HEK293 (cell line): ENCODE data around the gene IL13RA2.

Experiments used
- CTCF ChIA-PET: fragments of 350-600 bp; formaldehyde crosslinking; extraction: SDS; loops from one replicate; lab custom pipeline; 2021; ENCODE audit warnings: antibody characterized with exemption; lab: Yijun Ruan, JAX
- POLR2A ChIA-PET: fragments of 300-600 bp; formaldehyde crosslinking; extraction: SDS; loops from one replicate; lab custom pipeline; 2020; ENCODE audit warnings: antibody characterized with exemption, inconsistent platforms; lab: Yijun Ruan, JAX
- H3K27ac ChIP-seq: fragments of 200-500 bp; sonication (Bioruptor generic); 2 replicates; pipeline ENCODE4 v1.5.1; 2014; ENCODE audit warnings: low read depth, low read length, control low read depth, inconsistent platforms; ENCODE audit errors: extremely low read depth
- H3K36me3 ChIP-seq, 2 experiments: fragments of 200-500 bp in 1 of 2; sonication (Bioruptor generic) in 1 of 2; 1 replicate in 1 of 2; 2 replicates in 1 of 2; pipeline ENCODE4 v1.5.1; 2014 to 2017; ENCODE audit warnings: inconsistent platforms in 2 of 2, low read length in 2 of 2; ENCODE audit not compliant: control insufficient read depth in 2 of 2, insufficient read depth in 1 of 2
- H3K4me1 ChIP-seq: fragments of 200-500 bp; sonication (Bioruptor generic); 2 replicates; pipeline ENCODE4 v1.5.1; 2014; ENCODE audit warnings: mild to moderate bottlenecking, low read length, inconsistent platforms; ENCODE audit not compliant: control insufficient read depth, insufficient read depth
- H3K4me3 ChIP-seq: 2 replicates; pipeline ENCODE4 v1.5.1; 2011; ENCODE audit warnings: low read depth, mild to moderate bottlenecking, control low read depth, low read length, moderate library complexity
- H3K9me3 ChIP-seq: fragments of 200-500 bp; sonication (Bioruptor generic); 2 replicates; pipeline ENCODE4 v1.5.1; 2014; ENCODE audit warnings: low read depth, low read length, inconsistent platforms; ENCODE audit not compliant: control insufficient read depth, insufficient read depth
- GLIS2 ChIP-seq: fragments of 450-650 bp; formaldehyde crosslinking; IDR thresholded peaks from 2 replicates; pipeline ENCODE4 v1.5.1; 2016; ENCODE audit warnings: missing biosample characterization, missing genetic modification characterization
- IKZF3 ChIP-seq: fragments of 450-650 bp; IDR thresholded peaks from 2 replicates; pipeline ENCODE4 v1.5.0; 2018; ENCODE audit warnings: missing biosample characterization, mild to moderate bottlenecking, missing genetic modification characterization, moderate library complexity
- PBX3 ChIP-seq: sonication (generic); formaldehyde crosslinking; IDR thresholded peaks from 2 replicates; pipeline ENCODE4 v1.8.1; 2022; ENCODE audit warnings: mild to moderate bottlenecking, moderate library complexity, missing genetic modification reagents
- PRDM2 ChIP-seq: fragments of 450-650 bp; formaldehyde crosslinking; IDR thresholded peaks from 2 replicates; pipeline ENCODE4 v1.5.1; 2016; ENCODE audit warnings: missing biosample characterization, missing genetic modification characterization, borderline replicate concordance
- SCRT2 ChIP-seq: fragments of 450-650 bp; formaldehyde crosslinking; IDR thresholded peaks from 2 replicates; pipeline ENCODE4 v1.5.1; 2016; ENCODE audit warnings: missing biosample characterization, missing genetic modification characterization
- TSHZ1 ChIP-seq: fragments of 450-650 bp; formaldehyde crosslinking; IDR thresholded peaks from 2 replicates; pipeline ENCODE4 v1.5.1; 2016; ENCODE audit warnings: missing biosample characterization, missing genetic modification characterization, borderline replicate concordance
- ZIC2 ChIP-seq: fragments of 450-650 bp; formaldehyde crosslinking; IDR thresholded peaks from 2 replicates; pipeline ENCODE4 v1.5.1; 2016; ENCODE audit warnings: missing biosample characterization, missing genetic modification characterization
- ZNF140 ChIP-seq: fragments of 450-650 bp; formaldehyde crosslinking; IDR thresholded peaks from 2 replicates; pipeline ENCODE4 v1.5.1; 2016; ENCODE audit warnings: missing biosample characterization, missing genetic modification characterization
- ZNF155 ChIP-seq: fragments of 450-650 bp; formaldehyde crosslinking; IDR thresholded peaks from 2 replicates; pipeline ENCODE4 v1.5.1; 2016; ENCODE audit warnings: missing biosample characterization, missing genetic modification characterization
- ZNF16 ChIP-seq: fragments of 450-650 bp; formaldehyde crosslinking; IDR thresholded peaks from 2 replicates; pipeline ENCODE4 v1.5.1; 2016; ENCODE audit warnings: low read depth, missing biosample characterization, missing genetic modification characterization
- ZNF19 ChIP-seq: fragments of 450-650 bp; formaldehyde crosslinking; IDR thresholded peaks from 2 replicates; pipeline ENCODE4; 2016; ENCODE audit warnings: missing biosample characterization, missing genetic modification characterization, low read depth
- ZNF488 ChIP-seq: fragments of 450-650 bp; formaldehyde crosslinking; IDR thresholded peaks from 2 replicates; pipeline ENCODE4 v1.5.1; 2016; ENCODE audit warnings: missing biosample characterization, missing genetic modification characterization
- ZNF501 ChIP-seq: fragments of 450-650 bp; formaldehyde crosslinking; IDR thresholded peaks from 2 replicates; pipeline ENCODE4 v1.5.1; 2016; ENCODE audit warnings: missing biosample characterization, missing genetic modification characterization
- ZNF513 ChIP-seq: fragments of 450-650 bp; IDR thresholded peaks from 2 replicates; pipeline ENCODE4 v1.5.1; 2018; ENCODE audit warnings: missing biosample characterization, missing genetic modification characterization
- ZNF529 ChIP-seq: fragments of 450-650 bp; formaldehyde crosslinking; IDR thresholded peaks from 2 replicates; pipeline ENCODE4 v1.5.1; 2017; ENCODE audit warnings: missing genetic modification characterization, missing biosample characterization; ENCODE audit not compliant: insufficient replicate concordance
- ZNF548 ChIP-seq: fragments of 450-650 bp; formaldehyde crosslinking; IDR thresholded peaks from 2 replicates; pipeline ENCODE4 v1.5.1; 2016; ENCODE audit warnings: missing biosample characterization, missing genetic modification characterization
- ZNF658 ChIP-seq: fragments of 450-650 bp; formaldehyde crosslinking; IDR thresholded peaks from 2 replicates; pipeline ENCODE4; 2016; ENCODE audit warnings: missing biosample characterization, missing genetic modification characterization

Gene IL13RA2

GRCh38 chrX:115031989-115032388, 14.6 kb upstream of the IL13RA2 start:
- Histone ChIP-seq H3K9me3 (no peaks in the 10 kb centered on the region), H3K4me1 (no peaks in the 10 kb centered on the region), H3K36me3 (no peaks in the 10 kb centered on the region), H3K27ac (no peak overlapping the region), H3K4me3 (no peak overlapping the region)
- ChIA-PET CTCF (interaction anchor here (0.7 kb wide), 1 partner anchor 297 kb away, joined by 3 read pairs; no protein-coding TSS in a partner anchor), POLR2A (no interaction called here)
- no peak for TF ChIP-seq GLIS2 (tag by site-specific recombination)
- TF ChIP-seq ZNF513 (tag by site-specific recombination): no peak
- no peak for TF ChIP-seq PRDM2 (tag by site-specific recombination)

GRCh38 chrX:115030625-115031024, 13.2 kb upstream of the IL13RA2 start:
- CTCF ChIA-PET: interaction anchor here (1.3 kb wide), 1 partner anchor 12 kb away, joined by 7 read pairs; no protein-coding TSS in a partner anchor
- POLR2A ChIA-PET: no interaction called here

GRCh38 chrX:115029869-115030570, 12.6 kb upstream of the IL13RA2 start:
- Histone ChIP-seq H3K4me1 (no peaks in the 10 kb centered on the region), H3K4me3 (no peak overlapping the region), H3K36me3 (no peaks in the 10 kb centered on the region), H3K9me3 (no peaks in the 10 kb centered on the region), H3K27ac (no peak overlapping the region)
- CTCF ChIA-PET: interaction anchor here (0.7 to 1.3 kb wide), 3 partner anchors 12 to 14 kb away, joined by 3 to 7 read pairs (median 3); no protein-coding TSS in a partner anchor
- POLR2A ChIA-PET: no interaction called here
- no peak for TF ChIP-seq ZNF140 (tag by site-specific recombination)
- no peak for TF ChIP-seq ZNF19 (tag by site-specific recombination)
- TF ChIP-seq SCRT2 (tag by site-specific recombination): no peak
- TF ChIP-seq IKZF3: no peak
- TF ChIP-seq ZNF658 (tag by site-specific recombination): no peak
- no peak for TF ChIP-seq ZNF16
- TF ChIP-seq ZIC2 (tag by site-specific recombination): no peak
- no peak for TF ChIP-seq TSHZ1 (tag by site-specific recombination)
- no peak for TF ChIP-seq ZNF529 (tag by site-specific recombination)
- TF ChIP-seq ZNF155 (tag by site-specific recombination): no peak
- no peak for TF ChIP-seq PBX3
- TF ChIP-seq ZNF501 (tag by site-specific recombination): no peak

More at GRCh38 chrX:115030625-115031024, 13.2 kb upstream of the IL13RA2 start:
- no peak overlapping the region for H3K4me3 ChIP-seq
- no peaks in the 10 kb centered on the region for H3K4me1 ChIP-seq
- H3K36me3 ChIP-seq: no peaks in the 10 kb centered on the region
- H3K27ac ChIP-seq: no peak overlapping the region
- no peaks in the 10 kb centered on the region for H3K9me3 ChIP-seq
- TF ChIP-seq ZNF548: no peak
- no peak for TF ChIP-seq ZNF488 (tag by site-specific recombination)
